LoVo (cell line): ENCODE data around the gene LRRC25.
"Not testable (repeated sequence)": the region's sequence is repeated elsewhere in the genome, so short reads cannot be mapped to it uniquely, and the experiment has no call there.

Experiments
- DNase-seq: peaks from one replicate; pipeline ENCODE4 v3.0.0-alpha.2; 2016; ENCODE audit warnings: low spot score

LRRC25 gene

DNA sequence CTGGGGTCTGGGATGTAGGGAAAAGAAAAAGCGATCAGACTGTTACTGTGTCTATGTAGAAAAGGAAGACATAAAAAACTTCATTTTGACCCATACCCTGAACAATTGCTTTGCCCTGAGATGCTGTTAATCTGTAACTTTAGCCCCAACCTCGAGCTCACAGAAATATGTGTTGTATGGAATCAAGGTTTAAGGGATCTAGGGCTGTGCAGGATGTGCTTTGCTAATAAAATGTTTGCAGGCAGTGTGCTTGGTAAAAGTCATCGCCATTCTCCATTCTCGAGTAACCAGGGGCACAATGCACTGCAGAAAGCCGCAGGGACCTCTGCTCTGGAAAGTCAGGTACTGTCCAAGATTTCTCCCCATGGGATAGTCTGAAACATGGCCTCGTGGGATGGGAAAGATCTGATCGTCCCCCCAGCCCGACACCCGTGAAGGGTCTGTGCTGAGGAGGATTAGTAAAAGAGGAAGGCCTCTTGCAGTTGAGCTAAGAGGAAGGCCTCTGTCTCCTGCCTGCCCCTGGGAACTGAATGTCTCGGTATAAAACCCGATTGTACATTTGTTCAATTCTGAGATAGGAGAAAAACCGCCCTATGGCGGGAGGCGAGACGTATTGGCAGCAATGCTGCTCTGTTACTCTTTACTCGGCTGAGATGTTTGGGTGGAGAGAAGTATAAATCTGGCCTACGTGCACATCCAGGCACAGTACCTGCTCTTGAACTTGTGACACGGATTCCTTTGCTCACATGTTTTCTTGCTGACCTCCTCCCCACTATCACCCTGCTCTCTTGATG, 5.2 kb upstream of the LRRC25 start:
- DNase-seq = not testable (repeated sequence)

DNA sequence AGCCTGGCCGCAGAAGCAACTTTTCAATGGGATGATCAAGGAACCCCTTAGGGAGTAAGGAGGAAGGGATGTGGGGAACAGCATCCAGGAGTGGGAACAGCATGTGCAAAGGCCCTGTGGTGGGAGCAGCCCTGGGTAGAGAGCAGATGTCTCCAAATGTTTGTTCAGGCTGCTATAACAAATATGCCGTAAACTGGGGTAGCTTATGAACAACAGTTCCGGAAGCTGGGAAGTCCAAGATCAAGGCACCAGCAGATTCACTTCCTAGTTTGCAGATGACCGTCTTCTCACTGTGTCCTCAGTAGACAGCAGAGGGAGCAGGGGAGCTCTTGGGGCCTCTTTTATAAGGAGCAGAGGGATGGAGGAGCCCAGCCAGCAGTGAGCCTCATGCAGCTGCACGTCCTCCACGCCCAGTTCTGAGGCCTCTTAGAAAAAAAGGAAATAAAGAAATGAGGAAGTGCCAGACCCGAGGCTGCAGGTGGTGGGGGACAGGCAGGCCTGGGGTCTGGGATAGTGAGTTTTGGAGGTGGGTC, 4.2 kb upstream of the LRRC25 start:
- peak; percentile 72 for DNase-seq

DNA sequence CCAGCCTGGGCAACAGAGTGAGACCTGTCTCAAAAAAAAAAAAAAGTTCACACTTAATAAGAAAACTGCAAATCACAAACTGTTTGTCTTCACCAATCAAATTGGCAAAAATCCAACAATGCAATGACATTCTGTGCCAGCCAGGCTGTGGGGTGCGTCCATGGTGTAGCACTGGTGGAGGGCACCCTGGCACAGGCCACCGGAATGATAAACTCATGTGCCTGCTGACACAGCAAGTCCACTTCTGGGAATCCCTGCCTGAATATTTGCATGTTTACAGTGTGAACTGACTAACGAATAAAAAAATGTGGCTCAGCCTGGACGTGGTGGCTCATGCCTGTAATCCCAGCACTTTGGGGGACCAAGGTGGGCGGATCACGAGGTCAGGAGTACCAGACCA, 1.6 kb upstream of the LRRC25 start:
- no peak for DNase-seq

DNA sequence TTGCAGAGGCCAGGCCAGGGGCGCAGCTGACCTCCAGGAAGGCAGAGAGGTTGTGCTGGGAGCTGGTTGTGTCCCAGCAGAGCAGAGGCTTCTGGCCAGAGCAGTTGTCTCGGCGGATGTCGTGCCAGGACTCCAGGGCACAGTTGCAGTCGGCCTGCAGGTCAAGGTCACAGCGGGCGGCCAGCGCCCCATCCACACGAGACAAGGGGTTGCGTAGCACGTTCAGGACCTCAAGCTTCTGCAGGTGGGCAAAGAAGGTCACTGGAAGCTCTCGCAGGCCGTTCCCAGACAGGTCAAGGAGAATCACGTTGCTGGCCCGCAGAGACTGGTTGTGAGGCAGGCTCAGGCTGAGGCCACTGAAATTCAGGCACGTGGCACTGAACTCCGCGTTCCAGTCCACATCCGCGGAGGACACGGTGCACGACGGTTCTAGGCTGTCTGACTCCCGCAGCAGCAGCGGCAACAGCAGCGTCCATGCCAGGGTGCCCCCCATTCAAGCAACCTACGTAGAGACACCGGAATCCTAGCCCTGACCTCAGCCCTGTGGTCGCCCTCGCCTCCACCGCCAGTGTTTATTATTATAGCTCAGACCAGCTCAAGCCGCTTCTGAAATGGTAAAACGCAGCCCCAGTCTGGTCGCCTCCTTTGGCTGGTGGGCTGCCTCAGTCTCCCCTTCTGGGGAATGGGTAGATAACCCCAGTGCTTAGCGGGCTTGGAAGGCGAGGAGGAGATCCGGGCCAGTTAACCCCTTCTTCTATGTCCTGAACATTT, 766 bp downstream of the LRRC25 start:
- DNase-seq = no peak

DNA sequence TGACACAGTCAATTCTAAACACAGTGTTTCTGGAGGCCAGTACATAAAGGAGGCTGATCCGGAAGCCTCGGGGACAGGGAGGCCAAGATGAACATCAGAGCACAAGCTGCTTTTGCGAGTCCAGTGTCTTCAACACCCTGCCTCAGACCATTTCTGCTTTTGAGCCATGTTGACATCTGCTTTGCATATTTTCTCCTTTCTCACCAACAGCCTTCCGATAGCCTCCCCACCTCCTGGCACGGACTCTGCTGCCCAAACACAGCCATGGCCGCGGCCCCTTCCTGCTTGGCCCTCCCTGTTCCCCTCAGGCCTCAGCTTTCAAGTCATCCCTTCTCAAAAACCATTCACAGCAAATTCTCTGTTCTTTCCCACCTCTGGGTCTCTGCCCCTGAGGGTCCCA, 3.6 kb downstream of the LRRC25 start:
- no peak for DNase-seq

DNA sequence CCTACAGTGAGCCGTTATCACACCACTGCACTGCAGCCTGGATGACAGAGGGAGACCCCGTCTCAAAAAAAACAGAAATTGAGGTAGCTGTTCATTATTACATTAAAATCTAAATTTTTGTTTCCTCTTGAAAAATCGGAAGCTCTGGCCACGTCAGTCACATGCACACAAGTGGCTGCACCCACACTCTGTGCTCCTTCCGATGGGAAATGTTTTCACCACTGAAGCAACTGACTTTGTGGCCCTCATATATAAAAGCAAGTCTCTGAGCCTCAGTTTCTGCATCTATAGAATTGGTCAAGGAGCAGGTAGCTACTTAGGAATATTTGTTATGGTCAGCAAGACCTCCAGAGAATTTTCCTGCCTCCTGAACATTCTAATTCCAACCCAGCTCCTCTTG, 4.5 kb downstream of the LRRC25 start:
- no peak for DNase-seq

DNA sequence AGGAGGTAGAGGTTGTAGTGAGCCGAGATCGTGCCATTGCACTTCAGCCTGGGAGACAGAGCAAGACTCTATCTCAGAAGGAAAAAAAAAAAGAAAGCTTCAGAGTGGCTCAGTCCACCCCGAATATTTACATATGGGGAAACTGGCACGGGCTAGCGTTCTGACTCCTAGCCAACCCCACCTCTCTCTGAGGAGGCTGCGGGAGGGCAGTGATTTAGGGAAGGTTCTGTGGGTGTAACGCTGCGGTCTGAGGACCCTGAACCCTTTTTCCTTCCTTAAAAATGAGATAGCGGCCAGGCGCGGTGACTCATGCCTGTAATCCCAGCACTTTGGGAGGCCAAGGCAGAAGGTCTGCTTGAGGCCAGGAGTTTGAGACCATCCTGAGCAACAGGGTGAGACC, 5.0 kb downstream of the LRRC25 start:
- DNase-seq = peak; percentile 48

DNA sequence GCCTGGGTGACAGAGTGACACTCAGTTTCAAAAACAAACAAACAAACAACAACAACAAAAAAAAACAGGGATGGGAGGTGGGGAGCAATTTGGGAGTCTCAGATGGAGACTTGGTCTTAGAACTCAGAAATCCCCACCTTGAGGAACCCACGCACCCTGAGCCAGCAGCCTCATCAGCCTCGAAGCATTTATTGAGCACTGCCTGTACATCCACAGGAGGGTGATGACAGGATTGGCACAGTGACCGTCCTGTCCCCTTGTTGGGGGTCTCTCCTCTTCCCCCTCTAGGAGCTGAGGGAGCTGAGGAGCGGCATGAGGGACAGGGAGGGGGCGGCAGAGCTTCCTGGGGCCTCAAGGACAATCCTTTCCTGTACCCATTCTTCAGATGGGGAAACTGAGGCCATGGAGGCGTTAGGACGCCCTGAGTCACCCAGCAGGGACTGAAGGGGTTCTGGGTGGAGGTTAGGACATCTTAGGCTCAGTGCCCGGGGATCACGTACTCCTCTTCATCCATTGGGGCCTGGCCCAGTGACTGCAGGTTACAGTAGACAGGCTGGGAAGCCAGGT, 5.8 kb downstream of the LRRC25 start:
- DNase-seq = no peak

DNA sequence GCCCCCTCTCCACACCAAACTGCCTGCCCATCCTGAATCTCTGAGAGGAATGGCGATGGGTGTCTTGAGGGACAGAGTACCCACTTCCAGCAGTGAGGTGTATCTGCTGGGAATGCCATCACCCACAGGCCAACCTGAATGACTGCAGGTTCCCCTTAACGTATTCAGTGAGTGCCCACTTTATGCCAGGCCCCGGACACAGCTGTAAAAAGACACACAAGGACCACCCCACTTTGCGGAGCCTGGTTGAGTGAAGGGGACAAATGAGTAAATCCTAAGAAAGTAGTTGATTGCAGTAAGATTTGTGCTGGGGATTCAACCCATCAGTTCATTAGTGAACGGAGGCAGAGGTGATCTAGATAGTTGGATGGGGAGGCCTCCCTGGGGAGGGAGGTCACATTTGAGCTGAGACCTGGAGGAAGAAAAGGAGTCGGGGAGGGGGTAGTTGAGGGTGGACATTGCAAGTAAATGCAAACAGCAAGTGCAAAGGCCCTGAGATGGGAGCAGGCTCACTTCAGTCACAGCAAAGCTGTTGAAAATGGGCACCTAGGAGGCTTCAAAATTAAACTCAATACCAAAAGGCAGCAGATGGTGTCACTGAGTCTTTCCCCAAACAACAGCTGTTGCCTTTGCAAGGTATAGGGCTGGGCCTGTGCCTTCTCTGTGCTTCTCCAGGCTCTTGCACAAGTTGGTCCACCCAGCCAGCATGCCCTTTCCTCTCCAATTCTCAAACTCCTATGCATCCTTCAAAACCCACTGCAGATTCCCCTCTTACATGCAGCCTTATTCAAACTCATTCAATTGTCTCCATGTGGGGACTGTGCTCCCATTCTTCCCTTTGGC, 7.1 kb downstream of the LRRC25 start:
- peak; percentile 79 for DNase-seq

DNA sequence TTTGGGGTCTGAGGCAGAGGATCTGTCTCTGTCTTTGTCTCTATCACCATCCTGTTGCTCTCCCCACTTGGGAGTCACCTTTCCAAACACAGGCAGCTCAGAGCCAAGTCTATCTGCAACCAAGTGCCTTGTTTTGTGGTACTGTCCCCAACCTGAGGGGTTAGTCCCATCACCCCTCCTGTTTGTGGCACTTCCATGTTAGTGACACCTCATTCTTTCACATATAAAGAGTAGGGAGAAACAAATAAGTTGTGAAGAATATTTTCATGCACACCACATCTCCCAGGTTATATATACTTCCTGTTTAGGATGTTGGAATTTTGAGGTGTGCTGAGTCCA, 7.7 kb downstream of the LRRC25 start:
- peak; percentile 82 for DNase-seq

DNA sequence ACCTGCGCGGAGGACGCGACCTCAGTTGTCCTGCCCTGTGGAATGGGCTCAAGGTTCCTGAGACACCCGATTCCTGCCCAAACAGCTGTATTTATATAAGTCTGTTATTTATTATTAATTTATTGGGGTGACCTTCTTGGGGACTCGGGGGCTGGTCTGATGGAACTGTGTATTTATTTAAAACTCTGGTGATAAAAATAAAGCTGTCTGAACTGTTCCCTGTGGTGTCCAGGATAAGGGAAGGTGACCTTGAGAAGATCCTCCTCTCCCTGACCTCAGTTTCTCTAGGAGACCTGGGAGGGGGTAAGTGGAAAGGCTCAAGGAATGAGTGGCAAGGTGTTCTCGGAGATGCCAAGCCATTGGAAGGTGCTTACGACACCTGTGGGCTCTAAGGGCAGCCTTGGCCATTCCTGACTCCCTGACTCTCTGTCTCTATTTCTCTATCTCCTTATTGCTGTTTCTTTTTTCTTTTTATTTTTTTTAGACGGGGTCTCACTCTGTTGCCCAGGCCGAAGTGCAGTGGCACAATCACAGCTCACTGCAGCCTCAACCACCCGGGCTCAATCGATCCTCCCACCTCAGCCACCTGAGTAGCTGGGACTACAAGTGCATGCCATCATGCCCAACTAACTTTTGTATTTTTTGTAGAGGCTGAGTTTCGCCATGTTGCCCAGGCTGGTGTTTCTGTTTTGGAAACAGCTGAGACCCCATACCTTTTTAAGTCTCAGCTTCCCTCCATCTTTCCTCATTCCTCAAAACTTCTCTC, 8.3 kb downstream of the LRRC25 start:
- DNase-seq = peak; percentile 79

DNA sequence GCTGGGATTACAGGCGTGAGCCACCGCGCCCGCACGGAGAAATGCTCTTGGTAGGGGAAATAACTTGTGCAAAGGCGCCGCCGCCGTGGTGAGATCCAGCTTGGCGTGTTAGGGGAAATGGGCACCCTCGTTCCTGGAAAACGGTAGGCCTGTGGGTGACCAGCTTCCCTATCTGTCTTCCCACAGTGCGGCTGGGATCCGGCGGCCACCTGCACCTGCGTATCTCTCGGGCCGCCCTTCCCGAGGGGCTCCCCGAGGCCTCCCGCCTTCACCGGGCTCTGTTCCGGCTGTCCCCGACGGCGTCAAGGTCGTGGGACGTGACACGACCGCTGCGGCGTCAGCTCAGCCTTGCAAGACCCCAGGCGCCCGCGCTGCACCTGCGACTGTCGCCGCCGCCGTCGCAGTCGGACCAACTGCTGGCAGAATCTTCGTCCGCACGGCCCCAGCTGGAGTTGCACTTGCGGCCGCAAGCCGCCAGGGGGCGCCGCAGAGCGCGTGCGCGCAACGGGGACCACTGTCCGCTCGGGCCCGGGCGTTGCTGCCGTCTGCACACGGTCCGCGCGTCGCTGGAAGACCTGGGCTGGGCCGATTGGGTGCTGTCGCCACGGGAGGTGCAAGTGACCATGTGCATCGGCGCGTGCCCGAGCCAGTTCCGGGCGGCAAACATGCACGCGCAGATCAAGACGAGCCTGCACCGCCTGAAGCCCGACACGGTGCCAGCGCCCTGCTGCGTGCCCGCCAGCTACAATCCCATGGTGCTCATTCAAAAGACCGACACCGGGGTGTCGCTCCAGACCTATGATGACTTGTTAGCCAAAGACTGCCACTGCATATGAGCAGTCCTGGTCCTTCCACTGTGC, 9.1 kb downstream of the LRRC25 start:
- DNase-seq = peak; percentile 66

DNA sequence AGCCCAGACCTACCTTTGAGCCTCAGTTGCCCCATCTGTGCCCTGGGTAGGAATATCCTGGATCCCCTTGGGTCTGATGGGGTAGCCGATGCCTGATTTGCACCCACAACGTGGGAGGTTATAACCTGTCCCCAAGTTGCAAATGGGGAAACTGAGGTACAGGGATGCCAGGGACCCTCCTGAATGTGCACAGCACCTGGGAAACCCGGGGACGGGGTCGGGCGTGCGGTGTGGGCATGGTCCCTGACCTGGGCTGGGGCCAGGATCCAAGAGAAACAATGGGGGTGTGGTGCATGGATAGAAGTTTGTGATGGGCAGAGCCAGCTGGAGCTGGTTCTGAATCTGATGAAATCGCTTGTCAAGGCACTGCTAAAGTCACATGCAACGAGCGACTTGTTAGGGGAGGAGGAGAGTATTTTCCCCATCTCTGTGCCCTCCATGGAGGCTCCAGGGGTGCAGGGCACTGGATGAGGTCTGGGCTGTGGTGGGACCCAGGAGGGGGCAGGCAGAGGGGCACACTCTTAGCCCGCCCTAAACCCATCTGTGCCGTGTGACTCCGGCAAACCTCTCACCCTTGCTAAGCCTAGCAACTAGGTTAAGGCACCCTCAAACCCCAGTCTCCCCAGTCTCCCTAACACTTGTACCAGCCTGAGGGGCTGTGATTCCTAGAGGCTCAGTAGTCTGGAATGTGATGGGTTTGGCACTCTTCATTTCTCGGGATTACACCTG, 10.7 kb downstream of the LRRC25 start:
- DNase-seq = no peak

DNA sequence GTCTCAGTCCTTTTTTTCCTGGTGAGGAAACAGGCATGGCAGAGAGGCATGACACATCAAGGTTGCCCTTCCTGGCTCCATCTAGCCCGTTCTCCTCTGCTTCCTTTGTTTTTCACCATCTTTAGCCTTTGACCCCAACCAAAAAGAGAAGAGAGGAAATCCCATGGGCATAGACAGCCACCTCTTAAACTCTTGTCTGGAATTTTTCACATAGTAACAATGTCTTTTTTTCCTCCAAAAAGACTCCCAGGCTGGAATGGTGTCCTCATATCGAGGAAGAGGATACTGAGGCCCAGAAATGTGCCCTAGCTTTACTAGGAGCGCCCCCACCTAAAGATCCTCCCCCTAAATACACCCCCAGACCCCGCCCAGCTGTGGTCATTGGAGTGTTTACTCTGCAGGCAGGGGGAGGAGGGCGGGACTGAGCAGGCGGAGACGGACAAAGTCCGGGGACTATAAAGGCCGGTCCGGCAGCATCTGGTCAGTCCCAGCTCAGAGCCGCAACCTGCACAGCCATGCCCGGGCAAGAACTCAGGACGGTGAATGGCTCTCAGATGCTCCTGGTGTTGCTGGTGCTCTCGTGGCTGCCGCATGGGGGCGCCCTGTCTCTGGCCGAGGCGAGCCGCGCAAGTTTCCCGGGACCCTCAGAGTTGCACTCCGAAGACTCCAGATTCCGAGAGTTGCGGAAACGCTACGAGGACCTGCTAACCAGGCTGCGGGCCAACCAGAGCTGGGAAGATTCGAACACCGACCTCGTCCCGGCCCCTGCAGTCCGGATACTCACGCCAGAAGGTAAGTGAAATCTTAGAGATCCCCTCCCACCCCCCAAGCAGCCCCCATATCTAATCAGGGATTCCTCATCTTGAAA, 11.5 kb downstream of the LRRC25 start, which contains the start of gene GDF15:
GDF15 (plus strand) TSS at position 484 of the 868 bp plus-strand sequence; CDS start at position 516, 32 bp downstream.
- peak; percentile 91 for DNase-seq

DNA sequence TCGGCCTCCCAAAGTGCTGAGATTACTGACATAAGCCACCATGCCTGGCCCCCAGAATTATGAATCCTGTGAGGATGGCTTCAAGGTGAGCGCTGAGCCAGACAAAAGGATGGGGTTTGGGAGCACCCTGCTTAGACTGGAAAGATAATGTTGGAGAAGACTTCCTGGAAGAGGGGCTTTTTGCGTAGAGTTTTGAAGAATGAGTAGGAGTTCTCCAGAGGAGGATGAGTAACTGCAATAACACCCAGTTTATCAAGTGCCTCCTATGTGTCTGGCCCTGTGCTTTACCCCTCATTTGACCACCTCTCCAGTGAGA, 12.1 kb downstream of the LRRC25 start:
- no peak for DNase-seq

DNA sequence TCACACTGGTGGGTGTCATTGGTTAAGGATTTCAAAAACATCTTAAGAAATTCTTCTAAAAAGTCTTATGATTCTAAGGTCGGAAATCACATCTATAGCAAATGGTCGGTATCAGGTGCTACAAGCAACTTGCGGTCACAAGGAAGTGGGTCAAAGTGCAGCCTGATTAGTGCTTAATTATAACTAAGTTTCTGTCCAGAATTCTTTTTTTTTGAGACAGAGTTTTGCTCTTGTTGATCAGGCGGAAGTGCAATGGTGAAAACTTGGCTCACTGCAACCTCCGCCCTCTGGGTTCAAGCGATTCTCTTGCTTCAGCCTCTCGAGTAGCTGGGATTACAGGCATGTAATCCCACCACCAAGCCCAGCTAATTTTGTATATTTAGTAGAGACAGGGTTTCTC, 12.6 kb downstream of the LRRC25 start:
- DNase-seq = no peak

DNA sequence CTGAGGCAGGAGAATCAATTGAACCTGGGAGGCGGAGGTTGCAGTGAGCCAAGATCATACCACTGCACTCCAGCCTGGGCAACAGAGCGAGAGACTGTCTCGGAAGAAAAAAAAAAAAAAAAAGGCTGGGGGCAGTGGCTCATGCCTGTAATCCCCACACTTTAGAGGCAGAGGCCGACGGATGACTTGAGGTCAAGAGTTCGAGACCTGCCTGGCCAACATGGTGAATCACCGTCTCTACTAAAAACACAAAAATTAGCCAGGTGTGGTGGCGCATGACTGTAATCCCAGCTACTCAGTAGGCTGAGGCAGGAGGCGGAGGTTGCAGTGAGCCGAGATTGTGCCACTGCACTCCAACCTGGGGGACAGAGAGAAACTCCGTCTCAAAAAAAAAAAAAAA, 13.8 kb downstream of the LRRC25 start:
- not testable (repeated sequence) for DNase-seq

DNA sequence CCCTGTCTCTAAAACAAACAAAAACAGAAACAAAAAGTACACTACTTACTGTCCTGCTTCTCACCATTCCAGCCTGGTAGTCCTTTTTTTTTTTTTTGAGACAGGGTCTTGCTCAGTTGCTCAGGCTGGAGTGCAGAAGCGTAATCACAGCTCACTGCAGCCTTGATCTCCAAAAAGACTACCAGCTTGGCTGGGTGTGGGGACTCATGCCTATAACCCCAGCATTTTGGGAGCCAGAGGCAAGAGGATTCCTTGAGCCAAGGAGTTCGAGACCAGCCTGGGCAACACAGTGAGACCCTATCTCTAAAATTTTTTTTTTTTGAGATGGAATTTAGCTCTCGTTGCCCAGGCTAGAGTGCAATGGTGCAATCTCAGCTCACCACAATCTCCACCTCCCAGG, 16.6 kb downstream of the LRRC25 start:
- DNase-seq = no peak
